SH-SY5Y (cell line): ENCODE measurements around the gene GRIN3B.

ENCODE experiments used
- GATA2 ChIP-seq: IDR thresholded peaks from 2 replicates; pipeline ENCODE4 v1.6.1; 2011; ENCODE audit warnings: mild to moderate bottlenecking, low read depth, low read length
- GATA3 ChIP-seq: IDR thresholded peaks from 2 replicates; pipeline ENCODE4 v1.6.1; 2011; ENCODE audit warnings: low read depth, mild to moderate bottlenecking, low read length, moderate library complexity

DNA sequence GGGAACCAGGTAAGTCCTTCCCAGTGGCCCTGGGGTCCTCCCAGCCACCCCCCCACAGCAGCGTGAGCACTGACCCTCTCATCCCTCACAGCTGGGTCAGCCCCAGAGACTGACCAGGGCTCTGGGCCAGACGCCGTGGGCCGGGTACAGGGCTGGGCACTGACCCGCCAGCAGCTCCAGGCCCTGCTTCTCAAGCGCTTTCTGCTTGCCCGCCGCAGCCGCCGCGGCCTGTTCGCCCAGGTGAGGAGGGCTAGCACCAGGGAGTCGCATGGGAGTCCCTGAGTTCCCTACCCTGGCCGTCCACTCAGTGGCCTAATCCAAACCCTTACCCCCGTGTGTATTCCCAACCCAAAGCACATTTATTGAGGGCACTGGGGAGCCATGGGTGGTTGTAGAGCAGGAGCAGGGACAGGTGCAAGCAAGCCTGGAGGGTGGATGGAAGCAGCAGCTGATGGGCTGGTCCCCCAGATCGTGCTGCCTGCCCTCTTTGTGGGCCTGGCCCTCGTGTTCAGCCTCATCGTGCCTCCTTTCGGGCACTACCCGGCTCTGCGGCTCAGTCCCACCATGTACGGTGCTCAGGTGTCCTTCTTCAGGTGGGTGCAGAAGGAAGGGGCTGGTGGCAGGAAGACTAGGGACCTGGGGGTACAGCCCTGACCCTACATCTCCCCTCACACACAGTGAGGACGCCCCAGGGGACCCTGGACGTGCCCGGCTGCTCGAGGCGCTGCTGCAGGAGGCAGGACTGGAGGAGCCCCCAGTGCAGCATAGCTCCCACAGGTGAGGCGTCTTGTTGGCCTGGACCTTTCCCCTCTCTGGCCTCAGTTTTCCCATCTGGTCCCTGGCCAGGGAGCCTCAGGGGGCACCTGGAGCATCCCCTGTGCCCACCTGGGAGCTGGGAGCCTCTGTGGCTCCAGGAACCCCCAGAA lies 54.1 kb downstream of the GRIN3B start:
- TF ChIP-seq GATA2: no peak
- no peak for TF ChIP-seq GATA3
